ENCODE results near the gene BUD23. TPM values are rescaled to one million over a fixed set of nuclear protein-coding genes. Genes with fewer than 3 reads are reported as not detected.
A peak's percentile ranks its signal among the peaks of the same experiment; 100 is the strongest.

The BUD23 gene
- total and polyA plus RNA-seq, 2 experiments from 2014 or later, result 62.1 to 117 TPM

- TF ChIP-seq ZNF462 (CRISPR knock-in tag; IDR thresholded peaks at IDR 0.05), result no peak
- no peak for TF ChIP-seq ZNF114 (CRISPR knock-in tag; IDR thresholded peaks at IDR 0.05)
- no peak for TF ChIP-seq ETS1 (IDR thresholded peaks at IDR 0.05)
These were observed 17.3 kb downstream of the BUD23 start (continued) for GRCh38 chr7:73700581-73701134.

GRCh38 chr7:73701357-73701995 lies 18.1 kb downstream of the BUD23 start:
- Mint-ChIP-seq H3K4me1 (peaks cover 33% of the 10 kb centered on the region), H3K9me3 (no peaks in the 10 kb centered on the region; the same call in 2 of the 3 replicates), H3K4me3 (peak overlapping the region; percentile 23; the same call in 1 of the 3 replicates), H3K27me3 (ENCODE audit: insufficient read depth, low read depth, poor library complexity) (peaks cover 23% of the 10 kb centered on the region), H3K27ac (peak overlapping the region; percentile 51; the same call in 1 of the 2 replicates), H3K36me3 (ENCODE audit: low read depth) (peaks cover 36% of the 10 kb centered on the region)
- ATAC-seq, result peak; percentile 58
- H2AFZ ChIP-seq, result no peak overlapping the region
- DNase-seq (ENCODE audit: low spot score), result peak; percentile 94
- TF ChIP-seq CREB1 (CRISPR knock-in tag; IDR thresholded peaks at IDR 0.05; ENCODE audit: low read depth), result peak; percentile 58
- no peak for TF ChIP-seq STAT1 (IDR thresholded peaks at IDR 0.05; ENCODE audit: unreplicated experiment)
- peak; percentile 77 to 80 for TF ChIP-seq CTCF (conservative IDR thresholded peaks at IDR 0.05; ENCODE audit: low read depth in 2 of 2)
- H3K27ac ChIP-seq (ENCODE audit: low read depth), result 0 out of 2 replicates have a peak overlapping the region, but pooled peaks have one; percentile 36
- H3K79me2 ChIP-seq (replicated peaks; ENCODE audit: insufficient read depth), result no peaks in the 10 kb centered on the region
- H3K27me3 ChIP-seq (ENCODE audit: insufficient read depth), result no peaks in the 10 kb centered on the region
- no peak overlapping the region for H3K4me2 ChIP-seq
- H3K36me3 ChIP-seq (ENCODE audit: insufficient read depth), result peaks cover 7% of the 10 kb centered on the region
- no peaks in the 10 kb centered on the region for H4K20me1 ChIP-seq (replicated peaks; ENCODE audit: insufficient read depth)
- no peak overlapping the region for H3K4me3 ChIP-seq
- H3F3A ChIP-seq (replicated peaks; ENCODE audit: low read depth), result 0 out of 2 replicates have a peak, but pooled peaks cover 8% of the 10 kb centered on the region
- H3K9me2 ChIP-seq (ENCODE audit: insufficient read depth), result no peaks in the 10 kb centered on the region
- H3K4me1 ChIP-seq (ENCODE audit: insufficient read depth), result peaks cover 15% of the 10 kb centered on the region

All from GM23338 (cell line).